ENCODE results near the gene ELMO1.

DNA sequence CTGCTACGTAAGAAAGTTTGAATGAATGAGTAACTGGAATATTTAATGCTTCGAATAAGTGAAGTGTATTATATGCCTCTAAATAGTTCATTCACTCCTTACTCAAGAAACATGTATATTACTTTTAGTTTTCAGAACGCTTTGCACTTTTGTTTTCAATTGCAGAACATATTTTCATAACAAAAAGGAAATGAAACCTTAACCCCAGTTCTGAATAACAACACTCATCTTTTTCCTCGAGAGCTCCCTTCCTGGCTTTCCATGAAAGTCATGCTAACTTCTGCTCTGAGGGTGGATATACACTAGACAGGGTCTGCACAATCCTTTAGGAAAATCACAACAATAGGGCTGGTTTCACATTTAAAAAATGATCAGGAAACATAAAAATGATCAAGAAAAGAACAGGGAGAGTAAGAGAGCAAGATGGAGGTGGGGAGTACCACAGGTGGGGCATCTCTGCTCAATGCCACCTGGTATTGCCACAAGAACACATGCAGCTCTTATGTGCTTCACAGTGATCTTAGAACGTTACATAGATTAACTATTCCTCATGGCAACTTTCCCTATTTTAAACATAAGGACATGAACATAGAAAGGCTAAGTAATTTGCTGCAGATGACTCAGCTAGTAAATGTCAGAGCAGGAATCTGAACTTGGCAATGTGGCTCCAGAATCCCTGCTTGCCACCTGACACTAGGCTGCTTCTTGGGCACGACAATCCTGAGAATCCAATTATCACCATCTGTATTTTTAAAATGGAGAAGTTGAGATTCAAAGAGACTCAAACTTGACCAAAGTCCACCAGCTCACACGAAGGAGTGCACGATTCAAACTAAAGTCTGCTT, 504.9 kb downstream of the ELMO1 start:
- TF ChIP-seq, protein P1, sequence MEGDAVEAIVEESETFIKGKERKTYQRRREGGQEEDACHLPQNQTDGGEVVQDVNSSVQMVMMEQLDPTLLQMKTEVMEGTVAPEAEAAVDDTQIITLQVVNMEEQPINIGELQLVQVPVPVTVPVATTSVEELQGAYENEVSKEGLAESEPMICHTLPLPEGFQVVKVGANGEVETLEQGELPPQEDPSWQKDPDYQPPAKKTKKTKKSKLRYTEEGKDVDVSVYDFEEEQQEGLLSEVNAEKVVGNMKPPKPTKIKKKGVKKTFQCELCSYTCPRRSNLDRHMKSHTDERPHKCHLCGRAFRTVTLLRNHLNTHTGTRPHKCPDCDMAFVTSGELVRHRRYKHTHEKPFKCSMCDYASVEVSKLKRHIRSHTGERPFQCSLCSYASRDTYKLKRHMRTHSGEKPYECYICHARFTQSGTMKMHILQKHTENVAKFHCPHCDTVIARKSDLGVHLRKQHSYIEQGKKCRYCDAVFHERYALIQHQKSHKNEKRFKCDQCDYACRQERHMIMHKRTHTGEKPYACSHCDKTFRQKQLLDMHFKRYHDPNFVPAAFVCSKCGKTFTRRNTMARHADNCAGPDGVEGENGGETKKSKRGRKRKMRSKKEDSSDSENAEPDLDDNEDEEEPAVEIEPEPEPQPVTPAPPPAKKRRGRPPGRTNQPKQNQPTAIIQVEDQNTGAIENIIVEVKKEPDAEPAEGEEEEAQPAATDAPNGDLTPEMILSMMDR (IDR thresholded peaks at IDR 0.05), result no peak
- TF ChIP-seq POLR2A (IDR thresholded peaks at IDR 0.05), result no peak

Measured in adrenal gland (tissue), 5 donors.